Hematopoietic multipotent progenitor cell treated with erythropoietin and hydrocortisone succinate and interleukin-3 and kit ligand, for 6 days (in vitro differentiated cells): Measurements from ENCODE around the gene GOLGA6D.
"Not testable (repeated sequence)": the region's sequence is repeated elsewhere in the genome, so short reads cannot be mapped to it uniquely, and the experiment has no call there.

Source experiments
- DNase-seq: peaks from one replicate; pipeline ENCODE4 v3.0.0-alpha.2; 2015

GOLGA6D gene

GRCh38 chr15:75333654-75334419 lies 51.2 kb downstream of the GOLGA6D start:
- DNase-seq: not testable (repeated sequence)

GRCh38 chr15:75335313-75335704 lies 52.7 kb downstream of the GOLGA6D start:
- peak; percentile 23 for DNase-seq

GRCh38 chr15:75335705-75336355 lies 53.2 kb downstream of the GOLGA6D start, which contains the start of gene COMMD4:
COMMD4 (plus strand) TSS chr15:75336063; CDS start chr15:75336090, 27 bp downstream.
- peak; percentile 97 for DNase-seq

GRCh38 chr15:75338661-75339240 lies 56.1 kb downstream of the GOLGA6D start:
- no peak for DNase-seq

GRCh38 chr15:75339531-75340240 lies 57.1 kb downstream of the GOLGA6D start:
- no peak for DNase-seq

- no peak for DNase-seq
Measured at GRCh38 chr15:75342221-75342620, 59.6 kb downstream of the GOLGA6D start.

- DNase-seq: not testable (repeated sequence)
Measured at GRCh38 chr15:75343953-75344352, 61.3 kb downstream of the GOLGA6D start.
